Right cardiac atrium (tissue), 5 donors: ENCODE measurements around the gene FANCC. TPM values are rescaled to one million over a fixed set of nuclear protein-coding genes. Genes with fewer than 3 reads are reported as not detected.

Experiments used
- ATAC-seq, 2 donors: fragments of 200-7000 bp; cut with Tn5 transposase; one replicate each; pipeline versions ENCODE4 v1.8.0 to v1.9.1; 2020; ENCODE audit warnings: moderate library complexity in 2 of 2, mild to moderate bottlenecking in 1 of 2
- DNase-seq, 3 donors: peaks; one replicate each; pipeline ENCODE4 v3.0.0-alpha.2; 2020
- H3K27ac ChIP-seq: one replicate; pipeline ENCODE4 v1.5.1; 2013; ENCODE audit warnings: mild to moderate bottlenecking, low read length, control low read depth, moderate library complexity
- H3K27me3 ChIP-seq: one replicate; pipeline ENCODE4 v1.6.1; 2013; ENCODE audit not compliant: control insufficient read depth, insufficient read depth
- H3K4me1 ChIP-seq: one replicate; pipeline ENCODE4 v1.6.1; 2013; ENCODE audit warnings: low read length; ENCODE audit not compliant: control insufficient read depth, insufficient read depth
- H3K4me3 ChIP-seq: one replicate; pipeline ENCODE4 v1.5.1; 2013; ENCODE audit warnings: low read length, control low read depth
- H3K9me3 ChIP-seq: one replicate; pipeline ENCODE4 v1.6.1; 2013; ENCODE audit warnings: low read length; ENCODE audit not compliant: control insufficient read depth
- WGBS: extraction: QIAGEN DNeasy Blood & Tissue Kit; methylation state at CpG from one replicate; pipeline ENCODE4 v1.1.7; 2013; 5-methylcytosine and 5-hydroxymethylcytosine counted together
- intact Hi-C, 4 donors: fragments of 100-400 bp; cut with DNase I; formaldehyde crosslinking; loops; one replicate each; pipeline versions ENCODE4 v1.11.0 to v1.14.0; 2022 to 2023
- polyA plus RNA-seq: library from polyadenylated mRNA; stranded (reverse); fragments of 200-250 nt; gene quantifications from one replicate; pipeline ENCODE4 v1.2.3, GENCODE V29; 2013
- total RNA-seq, 4 donors: library from RNA; stranded (reverse); fragmentation: NEBNext Ultra II Directional; extraction: Animal tissue kit (Norgen Biotek cat#: 25700); gene quantifications; one replicate each; pipeline ENCODE4 v1.2.1, GENCODE V29; 2021
- donor health status: healthy with polysubstance abuse.
- donor health status: DM: no; HTN: yes; CAD: no.
- donor health status: DM: no; HTN: no; CAD: no.
- donor health status: DM: no; HTN: yes; CAD: no; lungs with severe emphysema.
- donor health status: DM: yes; HTN: yes; CAD: no.

Gene FANCC
- total and polyA plus RNA-seq, 5 donors: 3.2 to 6.6 (median 4.3) TPM

DNA sequence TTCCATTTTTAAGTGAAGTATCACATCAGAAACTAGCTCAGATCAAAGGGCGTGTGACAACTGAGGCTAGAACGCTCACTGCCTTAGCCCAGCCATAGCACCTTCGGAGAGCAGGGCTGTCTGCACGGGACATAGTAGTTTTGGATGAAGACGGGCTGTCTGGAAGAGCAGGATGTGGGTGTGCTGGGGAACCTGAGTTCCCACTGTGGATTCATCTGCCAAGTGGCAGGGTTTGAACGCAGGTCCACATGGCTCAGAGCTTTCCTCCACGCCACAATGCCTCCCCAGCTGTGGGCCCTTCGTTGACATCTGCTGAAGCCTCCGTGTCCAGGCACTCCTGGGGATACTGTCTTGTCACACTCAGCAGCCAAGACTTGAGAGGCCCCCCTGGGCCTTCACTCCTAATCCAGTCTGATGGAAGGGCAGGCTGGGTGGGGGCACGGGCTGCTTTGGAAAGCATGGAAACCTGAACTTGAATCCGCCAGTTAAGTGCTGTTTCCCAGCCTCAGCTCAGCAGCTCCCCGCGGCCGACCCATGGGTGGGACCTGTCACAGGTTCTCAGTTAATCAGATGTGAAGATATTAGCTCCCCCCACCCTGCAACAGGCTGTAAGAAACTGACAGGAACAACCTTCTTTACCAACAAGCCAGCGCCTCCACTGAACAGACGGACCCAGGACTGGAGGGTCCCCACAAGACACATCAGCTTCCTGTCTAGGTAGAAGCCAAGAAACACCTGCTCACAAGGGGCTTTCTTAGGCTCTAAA, 228.1 kb downstream of the FANCC start:
- intact Hi-C loops: loop anchor here in 1 of 4 donors (10.0 kb wide), 1 partner anchor 65 kb away; no protein-coding TSS in a partner anchor
- peak overlapping the region; percentile 46 for H3K27ac ChIP-seq
- WGBS: 75% methylated on average over 16 of the region's 16 CpGs
- peak in 1 of 3 donors; percentile 48 for DNase-seq
- no peaks in the 10 kb centered on the region for H3K9me3 ChIP-seq
- no peak for ATAC-seq
- no peaks in the 10 kb centered on the region for H3K27me3 ChIP-seq
- H3K4me3 ChIP-seq: no peak overlapping the region
- peaks cover 18% of the 10 kb centered on the region for H3K4me1 ChIP-seq

DNA sequence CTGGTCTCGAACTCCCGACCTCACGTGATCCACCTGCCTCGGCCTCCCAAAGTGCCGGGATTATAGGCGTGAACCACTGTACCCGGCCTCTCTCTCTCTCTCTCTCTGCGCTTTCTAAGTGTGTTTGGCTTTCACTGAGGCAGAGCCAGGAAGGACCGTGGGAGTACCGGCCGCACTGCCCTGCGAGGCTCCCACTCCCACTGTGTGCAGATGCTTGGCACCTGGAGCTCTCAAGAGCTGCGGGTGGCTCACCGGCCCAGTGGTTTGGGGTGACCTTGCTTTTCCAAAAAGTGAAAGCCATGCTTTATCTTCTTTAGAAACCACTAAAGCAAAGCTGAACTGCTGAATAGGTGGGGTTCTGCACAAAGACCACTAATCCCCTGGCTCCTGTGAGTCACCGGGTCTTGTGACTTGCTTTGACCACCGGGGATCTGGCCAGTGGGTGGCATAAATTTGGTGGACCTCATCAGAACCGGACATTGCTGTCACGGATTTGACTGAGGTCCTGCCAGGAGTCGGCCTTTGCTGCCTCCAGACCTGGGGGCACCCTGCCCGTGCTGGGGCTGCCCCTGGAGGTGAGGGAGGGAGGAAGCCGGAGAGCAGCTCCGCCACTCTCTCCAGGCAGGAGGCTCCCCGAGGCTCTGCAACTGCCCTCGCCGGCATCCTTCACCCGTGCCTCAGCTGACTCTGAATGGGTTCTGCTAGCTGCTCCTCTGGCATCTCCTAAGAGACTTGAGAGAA, 228.9 kb downstream of the FANCC start:
- H3K27ac ChIP-seq: no peak overlapping the region
- H3K4me3 ChIP-seq: no peak overlapping the region
- H3K4me1 ChIP-seq: peaks cover 18% of the 10 kb centered on the region
- H3K9me3 ChIP-seq: no peaks in the 10 kb centered on the region
- intact Hi-C loops: loop anchor here in 1 of 4 donors (10.0 kb wide), 1 partner anchor 64 kb away; no protein-coding TSS in a partner anchor
- DNase-seq (peak in 1 of 3 donors; percentile 29), ATAC-seq (no peak)
- H3K27me3 ChIP-seq: no peaks in the 10 kb centered on the region
- WGBS: 81% methylated on average over 26 of the region's 26 CpGs

DNA sequence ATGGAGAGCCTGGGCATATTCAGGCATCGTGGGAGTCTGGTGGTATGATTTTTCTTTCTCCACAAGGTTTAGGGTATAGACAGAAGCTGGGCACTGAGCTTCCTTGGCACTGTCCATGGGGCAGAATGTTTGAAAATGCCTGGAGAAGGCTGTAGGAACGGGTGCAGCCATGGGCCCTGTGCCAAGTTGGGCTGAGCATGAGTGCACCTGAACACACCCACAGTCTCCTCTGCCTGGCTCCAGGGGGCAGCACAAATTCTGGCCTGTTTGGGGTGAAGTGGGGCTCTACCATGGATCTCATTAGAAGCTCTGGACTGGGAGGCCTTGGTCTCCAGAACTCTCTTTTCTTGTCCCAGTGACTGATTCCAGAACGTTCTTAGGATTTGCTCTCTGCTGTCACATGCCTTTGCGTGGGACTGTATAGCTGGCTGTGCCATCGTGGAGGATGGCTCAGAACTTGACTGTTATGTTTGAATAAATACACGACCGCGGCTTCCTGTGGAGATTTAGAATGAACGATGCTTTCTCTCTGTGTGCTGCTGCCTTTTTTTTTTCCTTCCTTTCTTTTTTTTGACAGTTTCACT, 229.8 kb downstream of the FANCC start:
- intact Hi-C loops: loop anchor here in 1 of 4 donors (10.0 kb wide), 1 partner anchor 63 kb away; no protein-coding TSS in a partner anchor
- 78% methylated on average over 9 of the region's 9 CpGs for WGBS
- Histone ChIP-seq H3K27me3 (no peaks in the 10 kb centered on the region), H3K4me3 (no peak overlapping the region), H3K27ac (no peak overlapping the region), H3K4me1 (peaks cover 17% of the 10 kb centered on the region), H3K9me3 (no peaks in the 10 kb centered on the region)
- ATAC-seq (no peak), DNase-seq (peak in 1 of 3 donors; percentile 69)

DNA sequence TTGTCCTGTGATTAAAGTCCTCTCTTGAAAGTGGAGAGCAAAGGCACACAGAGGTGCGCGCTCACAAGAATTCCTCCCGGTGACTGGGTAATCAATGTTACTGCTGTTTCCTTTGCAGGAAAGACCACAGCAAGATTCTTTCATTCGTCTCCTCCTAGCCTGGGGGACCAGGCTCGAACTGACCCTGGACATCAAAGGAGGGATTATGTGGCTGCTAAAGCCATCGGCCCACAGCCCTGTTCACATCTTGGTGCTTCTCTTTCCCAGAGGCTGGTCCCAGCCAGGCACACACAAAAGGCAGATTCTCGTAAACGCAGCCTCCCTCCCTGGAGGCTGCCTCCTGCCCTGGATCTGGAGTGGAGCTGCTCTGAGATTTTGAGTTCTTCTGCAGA, 230.9 kb downstream of the FANCC start:
- no peak for ATAC-seq
- H3K4me1 ChIP-seq: peaks cover 12% of the 10 kb centered on the region
- H3K9me3 ChIP-seq: no peaks in the 10 kb centered on the region
- H3K27me3 ChIP-seq: no peaks in the 10 kb centered on the region
- H3K4me3 ChIP-seq: no peak overlapping the region
- DNase-seq: no peak
- H3K27ac ChIP-seq: peak overlapping the region; percentile 0
- WGBS: 83% methylated on average over 8 of the region's 8 CpGs
- intact Hi-C loops: loop anchor here in 1 of 4 donors (10.0 kb wide), 1 partner anchor 62 kb away; no protein-coding TSS in a partner anchor

DNA sequence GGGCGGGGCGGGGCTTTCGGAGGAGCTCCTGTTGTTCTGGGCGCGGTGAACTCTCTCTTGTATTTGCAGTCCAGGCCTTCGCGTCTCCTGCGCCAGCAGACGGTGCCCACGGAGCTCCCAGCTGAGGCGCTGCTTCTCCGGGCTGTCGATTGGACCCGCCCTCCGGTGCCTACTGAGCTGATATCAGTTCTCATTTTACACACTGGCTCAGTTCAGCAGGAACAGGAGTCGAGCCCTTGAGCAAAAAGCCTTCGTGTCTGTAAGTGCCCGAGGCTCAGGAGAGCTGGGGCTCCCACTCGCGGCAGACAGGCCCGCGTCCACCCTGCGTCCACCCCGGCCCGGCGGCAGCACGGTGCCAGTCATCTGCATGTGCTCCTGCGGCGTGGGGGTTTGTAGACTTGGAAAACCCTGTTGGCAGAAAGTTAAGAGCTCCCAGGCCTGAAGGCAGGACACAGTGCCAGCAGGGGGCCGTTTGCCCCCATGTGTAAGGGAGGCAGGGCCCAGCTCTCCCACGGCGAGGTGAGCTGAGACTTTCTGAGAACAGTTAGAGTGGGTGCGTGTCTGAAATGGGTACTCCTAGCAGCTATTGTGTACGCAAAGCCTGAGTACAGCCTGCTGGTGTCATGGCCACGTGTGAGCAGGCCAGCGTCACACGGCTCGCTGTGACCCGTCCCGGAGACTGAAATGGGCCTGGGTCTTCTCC, 231.5 kb downstream of the FANCC start:
- DNase-seq: peak in 1 of 3 donors; percentile 71
- ATAC-seq: peak; percentile 2 to 20
- H3K27me3 ChIP-seq: no peaks in the 10 kb centered on the region
- 66% methylated on average over 40 of the region's 40 CpGs for WGBS
- H3K27ac ChIP-seq: peak overlapping the region; percentile 0
- H3K4me3 ChIP-seq: no peak overlapping the region
- intact Hi-C loops: loop anchor here in 1 of 4 donors (10.0 kb wide), 1 partner anchor 61 kb away; no protein-coding TSS in a partner anchor
- H3K4me1 ChIP-seq: peaks cover 8% of the 10 kb centered on the region
- no peaks in the 10 kb centered on the region for H3K9me3 ChIP-seq

DNA sequence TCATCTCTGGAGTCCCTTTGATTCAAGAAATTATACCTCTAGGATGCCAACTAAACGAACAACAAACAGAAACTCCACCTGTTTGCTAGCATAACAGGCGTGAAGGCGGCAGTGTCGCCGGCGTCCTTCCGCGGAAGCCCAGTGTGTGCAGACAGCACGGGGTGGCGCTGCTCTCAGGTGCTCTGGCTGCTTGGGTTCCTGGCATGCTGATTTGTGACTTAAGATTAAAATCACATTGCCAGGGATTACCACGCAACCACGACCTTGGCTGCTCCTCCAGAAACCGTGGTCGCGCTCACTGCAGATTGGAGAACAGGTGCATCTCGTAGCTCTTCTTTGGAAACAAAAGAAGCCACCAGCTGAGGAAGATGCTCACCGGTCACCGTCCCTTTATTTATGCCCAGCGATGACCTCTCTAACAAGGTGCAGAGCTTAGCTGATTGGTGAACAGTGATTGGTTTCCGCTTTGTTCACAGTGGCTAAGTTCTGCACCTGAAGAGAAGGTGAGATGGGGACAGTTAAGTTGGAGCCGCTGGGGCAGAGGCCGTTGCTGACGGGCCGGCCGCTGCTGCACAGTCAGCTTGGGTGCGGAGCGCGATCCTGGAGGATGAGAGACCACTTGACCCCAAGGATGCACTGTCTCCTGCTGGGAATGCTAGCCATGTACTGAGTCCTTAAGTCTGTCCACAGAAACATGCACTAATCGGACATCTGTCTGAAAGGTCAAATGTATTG, 232.3 kb downstream of the FANCC start:
- Histone ChIP-seq H3K27ac (peak overlapping the region; percentile 27), H3K4me3 (no peak overlapping the region), H3K27me3 (no peaks in the 10 kb centered on the region), H3K4me1 (peaks cover 5% of the 10 kb centered on the region), H3K9me3 (no peaks in the 10 kb centered on the region)
- DNase-seq (no peak), ATAC-seq (no peak)
- intact Hi-C loops: loop anchor here in 1 of 4 donors (10.0 kb wide), 1 partner anchor 60 kb away; no protein-coding TSS in a partner anchor
- WGBS: 80% methylated on average over 29 of the region's 29 CpGs

DNA sequence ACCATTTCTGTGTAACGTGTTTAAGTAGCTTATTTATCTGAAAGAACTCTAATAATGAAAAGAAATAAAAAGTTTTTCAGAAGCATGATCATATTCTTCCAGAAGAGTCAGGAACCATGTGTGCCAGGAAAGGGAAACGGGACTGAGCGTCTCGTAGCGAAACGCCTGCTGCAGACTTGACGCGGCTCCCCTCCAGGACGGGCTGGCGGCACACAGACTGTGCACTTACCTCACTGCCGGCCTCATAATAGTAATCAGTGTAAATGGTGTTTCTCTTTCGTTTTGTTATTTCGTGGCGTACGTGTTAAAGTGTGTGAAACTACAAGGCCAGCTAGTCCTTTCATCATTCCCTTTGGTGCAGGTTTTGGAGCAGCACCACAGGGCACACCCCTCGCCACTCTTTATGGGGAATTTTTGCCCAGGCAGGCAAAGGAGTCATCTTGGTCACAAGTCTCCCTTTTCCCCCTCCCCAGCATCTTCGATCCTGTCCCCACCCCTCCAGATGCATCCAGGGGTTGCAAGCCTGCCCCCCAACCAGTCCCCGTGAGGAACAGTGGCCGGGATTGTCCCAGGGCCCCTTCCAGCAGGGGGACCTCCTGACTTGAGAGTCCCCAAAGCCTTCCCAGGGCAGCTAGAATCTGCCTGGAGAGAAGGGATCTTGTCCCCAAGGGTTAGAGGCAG, 233.1 kb downstream of the FANCC start:
- WGBS: 74% methylated on average over 19 of the region's 19 CpGs
- no peaks in the 10 kb centered on the region for H3K9me3 ChIP-seq
- no peaks in the 10 kb centered on the region for H3K27me3 ChIP-seq
- DNase-seq: no peak
- H3K27ac ChIP-seq: peak overlapping the region; percentile 43
- intact Hi-C loops: loop anchor here in 1 of 4 donors (10.0 kb wide), 1 partner anchor 60 kb away; no protein-coding TSS in a partner anchor
- H3K4me1 ChIP-seq: peaks cover 2% of the 10 kb centered on the region
- ATAC-seq: no peak
- H3K4me3 ChIP-seq: no peak overlapping the region

DNA sequence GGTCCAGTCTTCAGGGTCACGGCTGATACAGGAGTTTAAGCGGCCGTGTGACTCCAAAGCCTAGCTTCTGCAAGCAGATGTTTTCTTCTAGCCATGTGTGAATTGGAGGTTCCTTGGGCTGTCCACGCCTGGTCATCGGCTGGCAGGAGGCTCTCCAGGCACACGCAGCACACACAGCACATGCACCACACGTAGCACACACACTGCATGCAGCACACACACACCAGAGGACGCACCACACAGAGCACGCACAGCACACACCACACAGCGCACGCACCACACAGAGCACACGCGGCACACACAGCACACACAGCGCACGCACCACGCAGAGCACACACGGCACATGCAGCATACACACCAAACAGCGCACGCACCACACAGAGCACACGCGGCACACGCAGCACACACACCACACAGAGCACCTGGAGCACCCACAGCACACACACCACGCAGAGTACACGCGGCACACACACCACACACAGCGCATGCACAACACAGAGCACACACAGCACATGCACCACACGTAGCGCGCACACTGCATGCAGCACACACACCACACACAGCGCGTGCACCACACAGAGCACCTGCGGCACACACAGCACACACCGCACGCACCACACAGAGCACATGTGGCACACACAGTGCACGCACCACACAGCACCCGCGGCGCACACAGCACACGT, 234.3 kb downstream of the FANCC start:
- intact Hi-C loops: loop anchor here in 1 of 4 donors (10.0 kb wide), 1 partner anchor 58 kb away; no protein-coding TSS in a partner anchor
- 90% methylated on average over 39 of the region's 39 CpGs for WGBS
- Histone ChIP-seq H3K27ac (no peak overlapping the region), H3K9me3 (no peaks in the 10 kb centered on the region), H3K27me3 (no peaks in the 10 kb centered on the region), H3K4me1 (peaks cover 4% of the 10 kb centered on the region), H3K4me3 (no peak overlapping the region)
- no peak for DNase-seq
- peak; percentile 1 to 7 for ATAC-seq

DNA sequence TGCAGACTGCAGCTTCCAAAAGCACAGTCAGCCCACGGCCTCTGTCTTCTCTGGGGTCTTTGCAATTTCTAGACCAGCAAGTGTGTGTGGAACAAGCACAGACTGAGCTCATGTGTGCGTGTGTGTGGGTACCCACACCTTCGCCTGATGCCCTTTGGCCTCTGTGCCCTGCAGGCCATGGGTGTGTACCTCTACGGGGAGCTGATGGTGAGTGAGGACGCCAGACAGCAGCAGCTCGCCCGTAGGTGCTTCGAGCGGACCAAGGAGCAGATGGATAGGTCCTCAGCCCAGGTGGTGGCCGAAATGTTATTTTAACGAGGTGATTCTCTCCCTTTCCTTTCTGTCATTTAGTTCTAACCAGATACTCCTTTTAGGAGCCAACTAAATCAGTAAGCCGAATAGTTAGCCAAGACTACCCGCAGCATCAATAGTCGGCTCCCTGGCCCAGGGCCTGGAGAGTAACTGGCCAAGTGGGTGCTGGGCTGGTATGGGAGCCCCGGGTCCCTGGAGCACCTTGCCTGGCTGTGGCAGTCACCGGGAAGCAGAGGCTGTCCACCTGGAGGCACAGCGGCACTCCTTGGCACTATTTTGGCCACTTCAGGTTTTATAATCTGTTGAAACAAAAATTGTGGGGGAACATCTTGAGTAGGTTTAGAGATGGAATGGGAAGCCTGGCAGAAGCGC, 235.0 kb downstream of the FANCC start:
- ATAC-seq (no peak), DNase-seq (no peak)
- H3K4me1 ChIP-seq: peaks cover 6% of the 10 kb centered on the region
- no peaks in the 10 kb centered on the region for H3K27me3 ChIP-seq
- intact Hi-C loops: loop anchor here in 1 of 4 donors (10.0 kb wide), 1 partner anchor 58 kb away; no protein-coding TSS in a partner anchor
- no peaks in the 10 kb centered on the region for H3K9me3 ChIP-seq
- H3K27ac ChIP-seq: no peak overlapping the region
- 77% methylated on average over 18 of the region's 18 CpGs for WGBS
- H3K4me3 ChIP-seq: no peak overlapping the region
